Hepatocyte (in vitro differentiated cells): Measurements from ENCODE around the gene MRPL33. TPM values are rescaled to one million over a fixed set of nuclear protein-coding genes. Genes with fewer than 3 reads are reported as not detected.

ENCODE experiments used
- DNase-seq: peaks from one replicate; pipeline ENCODE4 v3.0.0-alpha.2; 2016; ENCODE audit warnings: low spot score
- H2AFZ ChIP-seq: fragments of 200-600 bp; sonication (generic); 2 replicates; pipeline ENCODE4 v1.6.0; 2016; ENCODE audit warnings: antibody characterized with exemption, mild to moderate bottlenecking
- H3K27ac ChIP-seq: fragments of 200-600 bp; sonication (generic); 2 replicates; pipeline ENCODE4 v1.5.1; 2016; ENCODE audit warnings: mild to moderate bottlenecking
- H3K27me3 ChIP-seq: fragments of 200-600 bp; sonication (generic); 2 replicates; pipeline ENCODE4 v1.6.1; 2016
- H3K36me3 ChIP-seq: fragments of 200-600 bp; sonication (generic); replicated peaks from 2 replicates; pipeline ENCODE4 v1.5.1; 2016; ENCODE audit warnings: low read depth; ENCODE audit not compliant: insufficient read depth
- H3K4me1 ChIP-seq: fragments of 200-600 bp; sonication (generic); 2 replicates; pipeline ENCODE4 v1.5.1; 2016; ENCODE audit warnings: mild to moderate bottlenecking, moderate library complexity; ENCODE audit not compliant: insufficient read depth
- H3K4me2 ChIP-seq: fragments of 200-600 bp; sonication (generic); 2 replicates; pipeline ENCODE4 v1.6.0; 2016
- H3K4me3 ChIP-seq: fragments of 200-600 bp; sonication (generic); 2 replicates; pipeline ENCODE4 v1.5.1; 2016; ENCODE audit warnings: mild to moderate bottlenecking
- H3K79me2 ChIP-seq: fragments of 200-600 bp; sonication (generic); 2 replicates; pipeline ENCODE4 v1.6.0; 2017; ENCODE audit warnings: mild to moderate bottlenecking
- H3K9me2 ChIP-seq: fragments of 200-600 bp; sonication (generic); replicated peaks from 2 replicates; pipeline ENCODE4 v1.6.0; 2017; ENCODE audit warnings: mild to moderate bottlenecking; ENCODE audit not compliant: insufficient read depth
- H3K9me3 ChIP-seq: fragments of 200-600 bp; sonication (generic); 2 replicates; pipeline ENCODE4 v1.5.1; 2016; ENCODE audit warnings: low read depth, mild to moderate bottlenecking
- H4K20me1 ChIP-seq: fragments of 200-600 bp; sonication (generic); 2 replicates; pipeline ENCODE4 v1.6.0; 2016; ENCODE audit warnings: mild to moderate bottlenecking; ENCODE audit not compliant: insufficient read depth, poor library complexity, severe bottlenecking
- EZH2 ChIP-seq: fragments of 200-600 bp; sonication (generic); IDR thresholded peaks from 2 replicates; pipeline ENCODE4 v1.6.1; 2016; ENCODE audit warnings: antibody characterized with exemption, mild to moderate bottlenecking, borderline replicate concordance
- EZH2phosphoT487 ChIP-seq: fragments of 200-600 bp; sonication (generic); IDR thresholded peaks from one replicate; pipeline ENCODE4 v1.6.1; 2018; ENCODE audit warnings: antibody characterized with exemption, mild to moderate bottlenecking, low read depth, moderate library complexity; ENCODE audit not compliant: unreplicated experiment, severe bottlenecking
- WGBS: methylation state at CpG from one replicate; pipeline ENCODE4 v1.1.6; 2016; ENCODE audit warnings: low lambda C conversion rate; ENCODE audit errors: missing lambda C conversion rate; 5-methylcytosine and 5-hydroxymethylcytosine counted together
- polyA plus RNA-seq: library from polyadenylated mRNA; unstranded; fragments of >200 nt; fragmentation: Nextera tagmentation; extraction: Ambion mirVana; gene quantifications from 2 replicates; pipeline ENCODE4 v1.2.1, GENCODE V29; 2016
- total RNA-seq: library from RNA; depleted of rRNA; stranded (reverse); fragments of >200 nt; gene quantifications from 2 replicates; pipeline ENCODE4 v1.2.3, GENCODE V29; 2014
- TF ChIP-seq, protein P1 (sequence below): fragments of 200-600 bp; sonication (generic); IDR thresholded peaks from 2 replicates; pipeline ENCODE4 v1.5.1; 2016; ENCODE audit warnings: antibody characterized with exemption, mild to moderate bottlenecking; ENCODE audit not compliant: poor library complexity

Gene MRPL33
- total and polyA plus RNA-seq, 2 experiments from 2014 or later = 148 to 311 TPM

DNA sequence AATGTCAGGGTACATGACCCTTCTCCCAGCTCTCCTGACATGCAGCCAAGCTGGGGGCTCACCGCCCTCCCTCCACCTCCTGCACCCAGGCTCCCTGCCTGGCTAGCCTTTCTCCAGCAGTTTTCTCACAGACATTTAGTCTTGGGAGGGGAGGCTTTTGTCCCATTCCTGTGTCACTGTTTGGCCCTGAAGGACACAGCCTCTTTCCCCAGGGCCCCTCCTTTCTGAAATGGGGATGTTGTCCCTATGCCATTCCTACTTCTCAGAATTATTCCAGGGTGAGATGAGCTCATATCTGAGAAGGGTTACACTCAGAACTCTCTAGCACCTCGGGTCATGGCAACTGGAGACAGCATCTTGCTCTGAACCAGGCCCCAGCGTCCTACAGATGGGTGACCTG lies 47.3 kb upstream of the MRPL33 start:
- TF ChIP-seq EZH2 (no peak), EZH2phosphoT487 (no peak)
- TF ChIP-seq, protein P1, sequence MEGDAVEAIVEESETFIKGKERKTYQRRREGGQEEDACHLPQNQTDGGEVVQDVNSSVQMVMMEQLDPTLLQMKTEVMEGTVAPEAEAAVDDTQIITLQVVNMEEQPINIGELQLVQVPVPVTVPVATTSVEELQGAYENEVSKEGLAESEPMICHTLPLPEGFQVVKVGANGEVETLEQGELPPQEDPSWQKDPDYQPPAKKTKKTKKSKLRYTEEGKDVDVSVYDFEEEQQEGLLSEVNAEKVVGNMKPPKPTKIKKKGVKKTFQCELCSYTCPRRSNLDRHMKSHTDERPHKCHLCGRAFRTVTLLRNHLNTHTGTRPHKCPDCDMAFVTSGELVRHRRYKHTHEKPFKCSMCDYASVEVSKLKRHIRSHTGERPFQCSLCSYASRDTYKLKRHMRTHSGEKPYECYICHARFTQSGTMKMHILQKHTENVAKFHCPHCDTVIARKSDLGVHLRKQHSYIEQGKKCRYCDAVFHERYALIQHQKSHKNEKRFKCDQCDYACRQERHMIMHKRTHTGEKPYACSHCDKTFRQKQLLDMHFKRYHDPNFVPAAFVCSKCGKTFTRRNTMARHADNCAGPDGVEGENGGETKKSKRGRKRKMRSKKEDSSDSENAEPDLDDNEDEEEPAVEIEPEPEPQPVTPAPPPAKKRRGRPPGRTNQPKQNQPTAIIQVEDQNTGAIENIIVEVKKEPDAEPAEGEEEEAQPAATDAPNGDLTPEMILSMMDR = no peak
- Histone ChIP-seq H3K4me2 (no peak overlapping the region), H3K79me2 (no peaks in the 10 kb centered on the region), H3K27ac (peak overlapping the region; percentile 77), H3K4me1 (peaks cover 14% of the 10 kb centered on the region), H4K20me1 (no peaks in the 10 kb centered on the region), H3K4me3 (no peak overlapping the region), H3K9me3 (no peaks in the 10 kb centered on the region), H3K36me3 (no peaks in the 10 kb centered on the region), H3K9me2 (no peaks in the 10 kb centered on the region), H2AFZ (no peak overlapping the region), H3K27me3 (no peaks in the 10 kb centered on the region)
- no peak for DNase-seq
- 92% methylated on average over 3 of the region's 3 CpGs for WGBS

DNA sequence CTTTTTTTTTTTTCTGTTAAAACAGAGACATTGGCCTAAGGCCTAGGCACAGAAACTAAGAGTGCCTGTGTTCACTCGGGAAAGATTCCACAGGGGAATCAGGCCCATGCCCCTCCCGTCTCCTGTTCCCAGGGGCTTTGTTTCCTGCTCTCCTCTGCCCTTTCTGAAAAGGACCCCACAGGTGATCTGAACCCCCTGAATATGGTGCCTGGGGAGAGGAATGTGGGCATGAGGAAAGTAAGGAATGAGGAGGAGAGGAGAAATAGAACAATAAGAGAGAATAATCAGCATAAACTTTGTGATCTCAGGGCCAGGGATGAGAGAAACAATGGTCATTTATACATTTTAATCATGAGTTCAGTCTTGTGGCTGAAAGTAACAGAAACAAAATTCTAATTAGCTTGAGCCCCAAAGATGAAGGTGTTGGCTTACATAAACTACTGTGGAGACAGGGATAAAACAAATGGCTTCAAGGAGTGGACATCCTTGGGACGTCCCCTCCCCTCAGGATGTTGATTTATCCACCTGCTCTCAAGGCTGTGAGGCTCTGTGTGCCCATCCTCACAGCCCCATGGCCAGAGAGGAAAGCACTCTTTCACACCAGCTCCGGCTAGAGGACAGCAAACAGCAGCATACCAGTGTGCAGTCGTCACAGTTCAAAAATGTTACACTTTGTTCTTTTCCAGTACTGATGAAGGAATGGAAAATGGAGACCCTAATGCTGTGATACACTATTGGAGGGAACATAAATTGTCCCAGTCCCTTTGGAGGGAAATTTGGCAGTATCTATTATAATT lies 46.4 kb upstream of the MRPL33 start:
- H3K4me3 ChIP-seq = no peak overlapping the region
- H2AFZ ChIP-seq = no peak overlapping the region
- no peaks in the 10 kb centered on the region for H4K20me1 ChIP-seq
- no peaks in the 10 kb centered on the region for H3K9me3 ChIP-seq
- TF ChIP-seq EZH2phosphoT487 (no peak), EZH2 (no peak)
- TF ChIP-seq, protein P1 = no peak
- H3K4me1 ChIP-seq = peaks cover 14% of the 10 kb centered on the region
- H3K27ac ChIP-seq = peak overlapping the region; percentile 77
- H3K4me2 ChIP-seq = no peak overlapping the region
- no peaks in the 10 kb centered on the region for H3K27me3 ChIP-seq
- no peaks in the 10 kb centered on the region for H3K9me2 ChIP-seq
- no peaks in the 10 kb centered on the region for H3K36me3 ChIP-seq
- WGBS = 62% methylated on average over 5 of the region's 5 CpGs
- no peaks in the 10 kb centered on the region for H3K79me2 ChIP-seq
- peak; percentile 59 for DNase-seq

GRCh38 chr2:27727257-27727656 lies 44.3 kb upstream of the MRPL33 start:
- H3K27ac ChIP-seq = no peak overlapping the region
- 94% methylated on average over 9 of the region's 9 CpGs for WGBS

More at GRCh38 chr2:27727257-27727656, 44.3 kb upstream of the MRPL33 start:
- no peak overlapping the region for H3K4me2 ChIP-seq
- H3K4me3 ChIP-seq = no peak overlapping the region
- H3K27me3 ChIP-seq = no peaks in the 10 kb centered on the region
- H2AFZ ChIP-seq = no peak overlapping the region
- TF ChIP-seq, protein P1 = no peak
- TF ChIP-seq EZH2 = no peak
- no peak for TF ChIP-seq EZH2phosphoT487
- H3K36me3 ChIP-seq = no peaks in the 10 kb centered on the region
- peaks cover 14% of the 10 kb centered on the region for H3K4me1 ChIP-seq
- H3K9me2 ChIP-seq = no peaks in the 10 kb centered on the region
- no peaks in the 10 kb centered on the region for H4K20me1 ChIP-seq
- no peak for DNase-seq
- no peaks in the 10 kb centered on the region for H3K9me3 ChIP-seq
- H3K79me2 ChIP-seq = no peaks in the 10 kb centered on the region
